K562 (cell line): ENCODE measurements around the gene PNPLA2. TPM values are rescaled to one million over a fixed set of nuclear protein-coding genes. Genes with fewer than 3 reads are reported as not detected.
A peak's percentile ranks its signal among the peaks of the same experiment; 100 is the strongest.

Experiments used
- ATF1 ChIP-seq, 2 experiments: fragments of 450-650 bp in 1 of 2; IDR thresholded peaks; 2 replicates each; pipeline ENCODE4 v1.6.1; 2016; ENCODE audit warnings: missing compliant biosample characterization in 1 of 2, missing genetic modification characterization in 1 of 2
- BHLHE40 ChIP-seq: IDR thresholded peaks from 2 replicates; pipeline ENCODE4 v1.6.1; 2011; ENCODE audit warnings: low read length, improper control_type of control experiment
- CCNT2 ChIP-seq: IDR thresholded peaks from 2 replicates; pipeline ENCODE4 v1.6.1; 2011; ENCODE audit warnings: borderline replicate concordance, low read depth, mild to moderate bottlenecking, moderate library complexity, mixed read lengths, low read length; ENCODE audit not compliant: insufficient read length; ENCODE audit errors: extremely low read depth
- DDX20 ChIP-seq: fragments of 450-650 bp; IDR thresholded peaks from 2 replicates; pipeline ENCODE4 v1.6.1; 2016; ENCODE audit warnings: missing genetic modification characterization, low read depth, mild to moderate bottlenecking, missing compliant biosample characterization, moderate library complexity
- GTF2F1 ChIP-seq: IDR thresholded peaks from 2 replicates; pipeline ENCODE4 v1.6.1; 2011; ENCODE audit warnings: low read depth, low read length, improper control_type of control experiment
- NBN ChIP-seq: fragments of 450-650 bp; IDR thresholded peaks from 2 replicates; pipeline ENCODE4 v1.6.1; 2016; ENCODE audit warnings: low read depth, mild to moderate bottlenecking
- PCBP1 ChIP-seq: fragments of 200-400 bp; formaldehyde crosslinking; IDR thresholded peaks from 2 replicates; pipeline ENCODE4 v1.6.1; 2018; ENCODE audit warnings: mild to moderate bottlenecking, low read depth, low read length; ENCODE audit not compliant: poor library complexity, severe bottlenecking
- POLR2G ChIP-seq: fragments of 200-400 bp; formaldehyde crosslinking; IDR thresholded peaks from 2 replicates; pipeline ENCODE4 v1.6.1; 2017; ENCODE audit warnings: low read depth, mild to moderate bottlenecking, antibody characterized with exemption, low read length, moderate library complexity
- RAD21 ChIP-seq, 2 experiments: fragments of 250-450 bp in 1 of 2; fragments of 450-650 bp in 1 of 2; sonication (Bioruptor Pico) in 1 of 2; formaldehyde crosslinking in 1 of 2; IDR thresholded peaks in 1 of 2; conservative IDR thresholded peaks in 1 of 2; 2 replicates each; pipeline versions ENCODE4 v1.4.0 to v1.8.0; 2020 to 2022; ENCODE audit warnings: mild to moderate bottlenecking in 2 of 2, moderate library complexity in 1 of 2
- RCOR1 ChIP-seq, 2 experiments: IDR thresholded peaks; 2 replicates each; pipeline ENCODE4 v1.6.1; 2012; ENCODE audit warnings: low read depth in 2 of 2, low read length in 2 of 2, borderline replicate concordance in 1 of 2, improper control_type of control experiment in 1 of 2
- SMARCE1 ChIP-seq: fragments of 450-650 bp; IDR thresholded peaks from 2 replicates; pipeline ENCODE4 v1.7.1; 2016; ENCODE audit warnings: mild to moderate bottlenecking
- STAG1 ChIP-seq: sonication (generic); formaldehyde crosslinking; IDR thresholded peaks from 2 replicates; pipeline ENCODE4 v1.5.0; 2020; ENCODE audit warnings: missing genetic modification reagents, borderline replicate concordance
- STAT5B ChIP-seq: fragments of 250-450 bp; sonication (Bioruptor Pico); IDR thresholded peaks from 2 replicates; pipeline ENCODE4 v1.8.0; 2021; ENCODE audit warnings: mild to moderate bottlenecking, inconsistent platforms
- ZNF239 ChIP-seq: fragments of 250-450 bp; sonication (Bioruptor Pico); IDR thresholded peaks from 2 replicates; pipeline ENCODE4 v1.4.0; 2020; ENCODE audit warnings: mild to moderate bottlenecking
- polyA plus RNA-seq, 8 experiments: library from polyadenylated mRNA; depleted of rRNA in 4 of 8; stranded (reverse) in 5 of 8; unstranded in 3 of 8; fragments of >200 nt; fragmentation: Nextera tagmentation in 2 of 8; fragmentation: Illumina TruSeq in 1 of 8; extraction: Ambion mirVana in 2 of 8; extraction: Trizol in 1 of 8; gene quantifications; 2 replicates each; pipeline versions ENCODE4 v1.2.1 to v1.2.3, GENCODE V29; 2011 to 2014; ENCODE audit warnings: inconsistent platforms in 1 of 8, missing spikeins in 1 of 8
- total RNA-seq, 7 experiments: library from RNA; depleted of rRNA in 6 of 7; stranded (reverse); fragments of >200 nt in 6 of 7; fragmentation: Illumina TruSeq in 2 of 7; extraction: Trizol in 2 of 7; gene quantifications; 2 replicates each; pipeline versions ENCODE4 v1.2.1 to v1.2.3, GENCODE V29; 2011 to 2021; ENCODE audit warnings: low replicate concordance in 1 of 7
- TF ChIP-seq, protein P1 (sequence below), 3 experiments: IDR thresholded peaks in 2 of 3; conservative IDR thresholded peaks in 1 of 3; 2 replicates each; pipeline ENCODE4 v1.5.1; 2011 to 2012; ENCODE audit warnings: low read length in 3 of 3, mild to moderate bottlenecking in 3 of 3, control low read depth in 2 of 3, improper control_type of control experiment in 1 of 3, inconsistent platforms in 1 of 3, low read depth in 1 of 3, mixed read lengths in 1 of 3, moderate library complexity in 1 of 3; ENCODE audit not compliant: insufficient read depth in 2 of 3
- TF ChIP-seq, protein P2 (sequence below): IDR thresholded peaks from 2 replicates; pipeline ENCODE4 v1.6.1; 2011; ENCODE audit warnings: borderline replicate concordance, low read depth, mild to moderate bottlenecking, moderate library complexity, low read length; ENCODE audit not compliant: insufficient read depth, poor library complexity, severe bottlenecking
- TF ChIP-seq, protein P3 (sequence below), 2 experiments: IDR thresholded peaks; 2 replicates each; pipeline ENCODE4 v1.6.1; 2011; ENCODE audit warnings: borderline replicate concordance in 1 of 2, control low read depth in 1 of 2, low read depth in 1 of 2, low read length in 1 of 2, mild to moderate bottlenecking in 1 of 2, mixed read lengths in 1 of 2, moderate library complexity in 1 of 2; ENCODE audit not compliant: insufficient read depth in 1 of 2, insufficient read length in 1 of 2, poor library complexity in 1 of 2, severe bottlenecking in 1 of 2; ENCODE audit errors: extremely low read depth in 1 of 2
- TF ChIP-seq, protein P4 (sequence below): fragments of 450-650 bp; IDR thresholded peaks from 2 replicates; pipeline ENCODE4 v1.6.1; 2018; ENCODE audit warnings: mild to moderate bottlenecking, low read depth; ENCODE audit not compliant: partially characterized antibody

Gene PNPLA2
- total and polyA plus RNA-seq, 9 of the 15 experiments (the other 6 are each of a cell fraction or from before 2014, with no cell fraction given) = 0.39 to 87.1 (median 8.4) TPM

DNA sequence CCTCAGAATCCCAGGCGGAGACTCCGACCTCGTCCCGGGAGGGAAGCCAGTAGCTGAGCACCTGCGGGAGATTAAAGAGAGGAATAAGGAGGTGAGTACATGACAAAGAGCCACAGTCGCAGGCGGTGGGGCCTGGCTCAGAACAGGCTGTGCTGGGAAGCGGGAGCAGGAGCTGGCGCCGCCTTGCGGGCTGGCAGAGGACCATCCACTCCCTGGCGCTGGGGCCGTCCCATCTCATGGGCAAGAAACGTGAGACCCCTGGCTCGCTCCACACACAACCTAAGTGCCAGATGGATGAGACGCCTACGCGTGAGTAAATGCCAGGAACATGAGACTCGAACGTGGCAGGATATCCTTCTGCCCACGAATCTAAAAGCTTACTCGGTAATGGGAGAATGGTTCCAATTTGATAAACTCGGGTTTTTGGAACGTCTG lies 35.1 kb upstream of the PNPLA2 start (continued):
- TF ChIP-seq ATF1 (CRISPR knock-in tag; IDR thresholded peaks at IDR 0.05) (no peak), ATF1 (tag; IDR thresholded peaks at IDR 0.05) (no peak), POLR2G (peak; percentile 55; the same call in 1 of the 2 replicates), STAT5B (no peak), STAG1 (0 out of 2 replicates have a peak, but pooled peaks have one; percentile 11), SMARCE1 (no peak), RAD21 (CRISPR knock-in tag; conservative IDR thresholded peaks at IDR 0.05 in 1 of 2, IDR thresholded peaks at IDR 0.05 in 1 of 2) (peak in 1 of 2 experiments; percentile 38; a peak in 1 of 4 replicates), CCNT2 (peak; percentile 39), PCBP1 (no peak), GTF2F1 (no peak), BHLHE40 (0 out of 2 replicates have a peak, but pooled peaks have one; percentile 24), DDX20 (tag) (no peak), ZNF239 (CRISPR knock-in tag) (no peak), RCOR1 (IDR thresholded peaks at IDR 0.05; ENCODE audit: borderline replicate concordance in 1 of 2, low read depth in 2 of 2, low read length in 2 of 2) (no peak), NBN (no peak)
- TF ChIP-seq, protein P1, sequence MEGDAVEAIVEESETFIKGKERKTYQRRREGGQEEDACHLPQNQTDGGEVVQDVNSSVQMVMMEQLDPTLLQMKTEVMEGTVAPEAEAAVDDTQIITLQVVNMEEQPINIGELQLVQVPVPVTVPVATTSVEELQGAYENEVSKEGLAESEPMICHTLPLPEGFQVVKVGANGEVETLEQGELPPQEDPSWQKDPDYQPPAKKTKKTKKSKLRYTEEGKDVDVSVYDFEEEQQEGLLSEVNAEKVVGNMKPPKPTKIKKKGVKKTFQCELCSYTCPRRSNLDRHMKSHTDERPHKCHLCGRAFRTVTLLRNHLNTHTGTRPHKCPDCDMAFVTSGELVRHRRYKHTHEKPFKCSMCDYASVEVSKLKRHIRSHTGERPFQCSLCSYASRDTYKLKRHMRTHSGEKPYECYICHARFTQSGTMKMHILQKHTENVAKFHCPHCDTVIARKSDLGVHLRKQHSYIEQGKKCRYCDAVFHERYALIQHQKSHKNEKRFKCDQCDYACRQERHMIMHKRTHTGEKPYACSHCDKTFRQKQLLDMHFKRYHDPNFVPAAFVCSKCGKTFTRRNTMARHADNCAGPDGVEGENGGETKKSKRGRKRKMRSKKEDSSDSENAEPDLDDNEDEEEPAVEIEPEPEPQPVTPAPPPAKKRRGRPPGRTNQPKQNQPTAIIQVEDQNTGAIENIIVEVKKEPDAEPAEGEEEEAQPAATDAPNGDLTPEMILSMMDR (IDR thresholded peaks at IDR 0.05 in 2 of 3, conservative IDR thresholded peaks at IDR 0.05 in 1 of 3; ENCODE audit: insufficient read depth in 2 of 3, low read depth in 1 of 3, low read length in 3 of 3) = peak; percentile 56 to 64 (median 64)
- TF ChIP-seq, protein P2, sequence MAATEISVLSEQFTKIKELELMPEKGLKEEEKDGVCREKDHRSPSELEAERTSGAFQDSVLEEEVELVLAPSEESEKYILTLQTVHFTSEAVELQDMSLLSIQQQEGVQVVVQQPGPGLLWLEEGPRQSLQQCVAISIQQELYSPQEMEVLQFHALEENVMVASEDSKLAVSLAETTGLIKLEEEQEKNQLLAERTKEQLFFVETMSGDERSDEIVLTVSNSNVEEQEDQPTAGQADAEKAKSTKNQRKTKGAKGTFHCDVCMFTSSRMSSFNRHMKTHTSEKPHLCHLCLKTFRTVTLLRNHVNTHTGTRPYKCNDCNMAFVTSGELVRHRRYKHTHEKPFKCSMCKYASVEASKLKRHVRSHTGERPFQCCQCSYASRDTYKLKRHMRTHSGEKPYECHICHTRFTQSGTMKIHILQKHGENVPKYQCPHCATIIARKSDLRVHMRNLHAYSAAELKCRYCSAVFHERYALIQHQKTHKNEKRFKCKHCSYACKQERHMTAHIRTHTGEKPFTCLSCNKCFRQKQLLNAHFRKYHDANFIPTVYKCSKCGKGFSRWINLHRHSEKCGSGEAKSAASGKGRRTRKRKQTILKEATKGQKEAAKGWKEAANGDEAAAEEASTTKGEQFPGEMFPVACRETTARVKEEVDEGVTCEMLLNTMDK = peak; percentile 87
- TF ChIP-seq, protein P3, sequence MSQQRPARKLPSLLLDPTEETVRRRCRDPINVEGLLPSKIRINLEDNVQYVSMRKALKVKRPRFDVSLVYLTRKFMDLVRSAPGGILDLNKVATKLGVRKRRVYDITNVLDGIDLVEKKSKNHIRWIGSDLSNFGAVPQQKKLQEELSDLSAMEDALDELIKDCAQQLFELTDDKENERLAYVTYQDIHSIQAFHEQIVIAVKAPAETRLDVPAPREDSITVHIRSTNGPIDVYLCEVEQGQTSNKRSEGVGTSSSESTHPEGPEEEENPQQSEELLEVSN (IDR thresholded peaks at IDR 0.05; ENCODE audit: borderline replicate concordance in 1 of 2, extremely low read depth in 1 of 2, insufficient read depth in 1 of 2, insufficient read length in 1 of 2, low read depth in 1 of 2, low read length in 1 of 2, poor library complexity in 1 of 2, severe bottlenecking in 1 of 2) = peak in 1 of 2 experiments; percentile 53
- TF ChIP-seq, protein P4, sequence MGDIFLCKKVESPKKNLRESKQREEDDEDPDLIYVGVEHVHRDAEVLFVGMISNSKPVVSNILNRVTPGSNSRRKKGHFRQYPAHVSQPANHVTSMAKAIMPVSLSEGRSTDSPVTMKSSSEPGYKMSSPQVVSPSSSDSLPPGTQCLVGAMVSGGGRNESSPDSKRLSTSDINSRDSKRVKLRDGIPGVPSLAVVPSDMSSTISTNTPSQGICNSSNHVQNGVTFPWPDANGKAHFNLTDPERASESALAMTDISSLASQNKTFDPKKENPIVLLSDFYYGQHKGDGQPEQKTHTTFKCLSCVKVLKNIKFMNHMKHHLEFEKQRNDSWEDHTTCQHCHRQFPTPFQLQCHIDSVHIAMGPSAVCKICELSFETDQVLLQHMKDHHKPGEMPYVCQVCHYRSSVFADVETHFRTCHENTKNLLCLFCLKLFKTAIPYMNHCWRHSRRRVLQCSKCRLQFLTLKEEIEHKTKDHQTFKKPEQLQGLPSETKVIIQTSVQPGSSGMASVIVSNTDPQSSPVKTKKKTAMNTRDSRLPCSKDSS = no peak
